ENCODE data around the gene GABRB1. TPM values are rescaled to one million over a fixed set of nuclear protein-coding genes. Genes with fewer than 3 reads are reported as not detected.

GABRB1 gene
- total and polyA plus RNA-seq, 2 donors (not counting 3 experiments of a cell fraction or from before 2014, with no cell fraction given), result not detected

DNA sequence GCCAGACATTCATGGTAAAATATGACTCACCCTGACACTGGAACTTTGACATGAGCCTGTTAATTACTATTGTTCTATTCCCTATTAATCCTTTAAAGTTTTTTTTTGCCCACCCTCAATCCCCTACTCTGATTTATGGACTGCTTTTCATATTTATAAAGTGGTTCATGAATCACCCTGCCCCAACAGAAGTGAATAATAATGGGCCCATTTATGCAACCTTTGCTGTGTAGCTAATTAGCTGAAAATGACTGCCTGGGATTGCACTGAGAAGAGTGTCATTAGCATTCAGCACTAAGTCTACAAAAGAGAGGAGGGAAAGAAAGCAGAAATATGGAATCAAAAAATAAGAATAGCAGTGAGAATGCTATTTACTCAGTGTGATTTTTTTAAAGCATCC lies 277.8 kb downstream of the GABRB1 start:
- no peak overlapping the region for H3K4me3 ChIP-seq (replicated peaks in 1 of 3; ENCODE audit: insufficient read depth in 1 of 3, low read depth in 1 of 3, low read length in 3 of 3)
- H3K79me2 ChIP-seq (ENCODE audit: control insufficient read depth, insufficient read depth, low read length), result no peaks in the 10 kb centered on the region
- no peaks in the 10 kb centered on the region for H3K36me3 ChIP-seq (ENCODE audit: control insufficient read depth in 2 of 2, extremely low read depth in 1 of 2, insufficient read depth in 2 of 2, low read length in 2 of 2)
- H3K4me1 ChIP-seq (ENCODE audit: control insufficient read depth, extremely low read depth, insufficient read depth, low read length), result no peaks in the 10 kb centered on the region
- H3K27ac ChIP-seq (ENCODE audit: insufficient read depth, low read depth, low read length), result no peak overlapping the region
- intact Hi-C loops (cut with micrococcal nuclease), result no loop called here
- H3K27me3 ChIP-seq (ENCODE audit: control insufficient read depth in 2 of 2, insufficient read depth in 2 of 2, low read length in 2 of 2), result no peaks in the 10 kb centered on the region
- FAIRE-seq (no peak), DNase-seq (ENCODE audit: low read depth, low spot score) (no peak)
- no peaks in the 10 kb centered on the region for H3K9me1 ChIP-seq (replicated peaks; ENCODE audit: control insufficient read depth, extremely low read depth, insufficient read depth, low read length)
- H3K9me3 ChIP-seq (replicated peaks; ENCODE audit: control insufficient read depth, insufficient read depth, low read length), result no peaks in the 10 kb centered on the region
- H3K4me2 ChIP-seq (ENCODE audit: insufficient read depth, low read length), result no peak overlapping the region
- H4K20me1 ChIP-seq (replicated peaks; ENCODE audit: control insufficient read depth, extremely low read depth, insufficient read depth, low read length), result no peaks in the 10 kb centered on the region
- H2AFZ ChIP-seq (ENCODE audit: low read depth, low read length), result no peak overlapping the region
- POLR2A ChIA-PET, result no interaction called here
- CTCF ChIA-PET, result interaction anchor here (1.2 kb wide), 1 partner anchor 71 kb away, joined by 3 read pairs; no protein-coding TSS in a partner anchor
- dilution Hi-C loops (cut with MboI; ENCODE audit: extremely low pct_ligation_motif_present, low sequenced_read_pairs), result no loop called here
- TF ChIP-seq, protein P1, sequence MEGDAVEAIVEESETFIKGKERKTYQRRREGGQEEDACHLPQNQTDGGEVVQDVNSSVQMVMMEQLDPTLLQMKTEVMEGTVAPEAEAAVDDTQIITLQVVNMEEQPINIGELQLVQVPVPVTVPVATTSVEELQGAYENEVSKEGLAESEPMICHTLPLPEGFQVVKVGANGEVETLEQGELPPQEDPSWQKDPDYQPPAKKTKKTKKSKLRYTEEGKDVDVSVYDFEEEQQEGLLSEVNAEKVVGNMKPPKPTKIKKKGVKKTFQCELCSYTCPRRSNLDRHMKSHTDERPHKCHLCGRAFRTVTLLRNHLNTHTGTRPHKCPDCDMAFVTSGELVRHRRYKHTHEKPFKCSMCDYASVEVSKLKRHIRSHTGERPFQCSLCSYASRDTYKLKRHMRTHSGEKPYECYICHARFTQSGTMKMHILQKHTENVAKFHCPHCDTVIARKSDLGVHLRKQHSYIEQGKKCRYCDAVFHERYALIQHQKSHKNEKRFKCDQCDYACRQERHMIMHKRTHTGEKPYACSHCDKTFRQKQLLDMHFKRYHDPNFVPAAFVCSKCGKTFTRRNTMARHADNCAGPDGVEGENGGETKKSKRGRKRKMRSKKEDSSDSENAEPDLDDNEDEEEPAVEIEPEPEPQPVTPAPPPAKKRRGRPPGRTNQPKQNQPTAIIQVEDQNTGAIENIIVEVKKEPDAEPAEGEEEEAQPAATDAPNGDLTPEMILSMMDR (IDR thresholded peaks at IDR 0.05; ENCODE audit: extremely low read depth in 1 of 2, insufficient read depth in 1 of 2, low read depth in 1 of 2, low read length in 2 of 2), result no peak
- TF ChIP-seq EZH2 (IDR thresholded peaks at IDR 0.05; ENCODE audit: borderline replicate concordance, low read depth, low read length, severe bottlenecking), result no peak
- TF ChIP-seq MYC (IDR thresholded peaks at IDR 0.05; ENCODE audit: low read depth, low read length), result no peak
- no peak for TF ChIP-seq POLR2A (IDR thresholded peaks at IDR 0.05; ENCODE audit: low read depth, low read length)
- TF ChIP-seq, protein P2, sequence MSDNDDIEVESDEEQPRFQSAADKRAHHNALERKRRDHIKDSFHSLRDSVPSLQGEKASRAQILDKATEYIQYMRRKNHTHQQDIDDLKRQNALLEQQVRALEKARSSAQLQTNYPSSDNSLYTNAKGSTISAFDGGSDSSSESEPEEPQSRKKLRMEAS (IDR thresholded peaks at IDR 0.05; ENCODE audit: insufficient read depth, insufficient read length), result no peak
- TF ChIP-seq JUN (IDR thresholded peaks at IDR 0.05; ENCODE audit: borderline replicate concordance, insufficient read depth, insufficient read length, low read depth), result no peak
- no peak for TF ChIP-seq POLR2AphosphoS5 (IDR thresholded peaks at IDR 0.05; ENCODE audit: insufficient read depth, low read depth, low read length)
- no peak for TF ChIP-seq FOS (IDR thresholded peaks at IDR 0.05; ENCODE audit: borderline replicate concordance, insufficient read depth, low read length)
- no peak for TF ChIP-seq GATA2 (IDR thresholded peaks at IDR 0.05; ENCODE audit: insufficient read depth, insufficient read length, low read depth, low read length)
- no peak overlapping the region for H3K9ac ChIP-seq (replicated peaks; ENCODE audit: extremely low read depth, insufficient read depth, low read length)
- no TSS peak for BruUV-seq (replicated peaks)

Data from endothelial cell of umbilical vein (primary cell).